SK-N-SH (cell line): ENCODE measurements around the gene KCNA5. TPM values are rescaled to one million over a fixed set of nuclear protein-coding genes. Genes with fewer than 3 reads are reported as not detected.

Experiments used
- CTCF ChIA-PET: fragments of 300-600, 350-600 bp; formaldehyde crosslinking; extraction: SDS; loops from one replicate; lab custom pipeline; 2021; lab: Yijun Ruan, JAX
- POLR2A ChIA-PET: fragments of 350-600 bp; sonication (Branson Sonifier 250); formaldehyde crosslinking; extraction: SDS; loops from one replicate; lab custom pipeline; 2020; ENCODE audit warnings: antibody characterized with exemption, inconsistent platforms; lab: Yijun Ruan, JAX
- DNase-seq: peaks from one replicate; pipeline ENCODE4 v3.0.0; 2012
- H2AFZ ChIP-seq: fragments of 200-600 bp; sonication (generic); 2 replicates; pipeline ENCODE4 v1.8.1; 2016; ENCODE audit warnings: antibody characterized with exemption, mild to moderate bottlenecking, low read depth
- H3F3A ChIP-seq: fragments of 200-600 bp; sonication (generic); replicated peaks from 2 replicates; pipeline ENCODE3; 2016; ENCODE audit warnings: antibody characterized with exemption, mild to moderate bottlenecking; ENCODE audit not compliant: insufficient read depth
- H3K27ac ChIP-seq, 2 experiments: fragments of 200-500 bp in 1 of 2; fragments of 200-600 bp in 1 of 2; sonication (Bioruptor generic) in 1 of 2; sonication (generic), shearing (Covaris generic) in 1 of 2; 2 replicates each; pipeline versions ENCODE4 v1.5.1 to v1.6.1; 2014 to 2016; ENCODE audit warnings: low read depth in 2 of 2, inconsistent platforms in 1 of 2, low read length in 1 of 2, mild to moderate bottlenecking in 1 of 2, mixed read lengths in 1 of 2
- H3K27me3 ChIP-seq: fragments of 200-600 bp; sonication (generic), shearing (Covaris generic); 2 replicates; pipeline ENCODE4 v1.6.1; 2016; ENCODE audit warnings: mixed run types; ENCODE audit not compliant: insufficient read depth
- H3K36me3 ChIP-seq, 2 experiments: fragments of 200-500 bp in 1 of 2; fragments of 200-600 bp in 1 of 2; sonication (Bioruptor generic) in 1 of 2; sonication (generic) in 1 of 2; replicated peaks in 1 of 2; 2 replicates each; pipeline versions ENCODE3 to v1.5.1; 2014 to 2016; ENCODE audit warnings: low read length in 1 of 2, mild to moderate bottlenecking in 1 of 2; ENCODE audit not compliant: insufficient read depth in 2 of 2, control insufficient read depth in 1 of 2
- H3K4me1 ChIP-seq, 2 experiments: fragments of 200-500 bp in 1 of 2; fragments of 200-600 bp in 1 of 2; sonication (Bioruptor generic) in 1 of 2; sonication (generic), shearing (Covaris generic) in 1 of 2; 2 replicates each; pipeline versions ENCODE4 v1.5.1 to v1.6.1; 2014 to 2016; ENCODE audit warnings: low read depth in 1 of 2, low read length in 1 of 2, mixed run types in 1 of 2; ENCODE audit not compliant: insufficient read depth in 2 of 2, control insufficient read depth in 1 of 2
- H3K4me2 ChIP-seq: fragments of 200-600 bp; sonication (generic), shearing (Covaris generic); 2 replicates; pipeline ENCODE4 v1.6.1; 2017; ENCODE audit warnings: mixed run types
- H3K4me3 ChIP-seq, 2 experiments: fragments of 200-500 bp in 1 of 2; fragments of 200-600 bp in 1 of 2; sonication (Bioruptor generic) in 1 of 2; sonication (generic), shearing (Covaris generic) in 1 of 2; 2 replicates each; pipeline versions ENCODE4 v1.5.1 to v1.8.1; 2014 to 2016; ENCODE audit warnings: low read depth in 2 of 2, inconsistent platforms in 1 of 2, low read length in 1 of 2, mild to moderate bottlenecking in 1 of 2, mixed read lengths in 1 of 2, moderate library complexity in 1 of 2
- H3K79me2 ChIP-seq: fragments of 200-600 bp; sonication (generic); 2 replicates; pipeline ENCODE4 v1.8.1; 2017; ENCODE audit warnings: mild to moderate bottlenecking; ENCODE audit not compliant: insufficient read depth
- H3K9ac ChIP-seq: fragments of 200-600 bp; sonication (generic); 2 replicates; pipeline ENCODE4 v1.6.1; 2017; ENCODE audit warnings: mixed run types
- H3K9me2 ChIP-seq: fragments of 200-600 bp; sonication (generic); 2 replicates; pipeline ENCODE4 v1.6.1; 2017; ENCODE audit warnings: mixed run types
- H3K9me3 ChIP-seq: fragments of 200-600 bp; sonication (generic); 2 replicates; pipeline ENCODE4 v1.6.1; 2017; ENCODE audit warnings: mixed run types, mild to moderate bottlenecking, moderate library complexity
- H4K20me1 ChIP-seq: fragments of 200-600 bp; sonication (generic); 2 replicates; pipeline ENCODE4 v1.6.1; 2017; ENCODE audit warnings: mild to moderate bottlenecking, mixed run types; ENCODE audit not compliant: insufficient read depth
- ELF1 ChIP-seq: IDR thresholded peaks from 2 replicates; pipeline ENCODE4 v1.4.0; 2012
- EZH2phosphoT487 ChIP-seq: fragments of 200-600 bp; sonication (generic); IDR thresholded peaks from 2 replicates; pipeline ENCODE4 v1.6.1; 2017; ENCODE audit warnings: low read depth, mixed run types, mild to moderate bottlenecking, antibody characterized with exemption, moderate library complexity, borderline replicate concordance
- FOSL2 ChIP-seq: IDR thresholded peaks from 2 replicates; pipeline ENCODE4 v1.4.0; 2012; ENCODE audit warnings: low read depth, mild to moderate bottlenecking, moderate library complexity, borderline replicate concordance
- FOXJ3 ChIP-seq: sonication (generic); formaldehyde crosslinking; IDR thresholded peaks from 2 replicates; pipeline ENCODE4 v1.5.1; 2020; ENCODE audit warnings: mild to moderate bottlenecking, missing genetic modification reagents
- FOXM1 ChIP-seq: IDR thresholded peaks from 2 replicates; pipeline ENCODE4 v1.4.0; 2012; ENCODE audit warnings: low read depth, mild to moderate bottlenecking
- GABPA ChIP-seq: IDR thresholded peaks from 2 replicates; pipeline ENCODE4 v1.4.0; 2012; ENCODE audit warnings: low read depth, mild to moderate bottlenecking
- JUND ChIP-seq: IDR thresholded peaks from 2 replicates; pipeline ENCODE4 v1.4.0; 2012
- MXI1 ChIP-seq: IDR thresholded peaks from 2 replicates; pipeline ENCODE4 v1.6.1; 2012; ENCODE audit warnings: mild to moderate bottlenecking, low read depth, low read length, improper control_type of control experiment
- RAD21 ChIP-seq: IDR thresholded peaks from 2 replicates; pipeline ENCODE4 v1.6.1; 2012; ENCODE audit warnings: mild to moderate bottlenecking, low read length
- RCOR1 ChIP-seq: fragments of 150-350 bp; IDR thresholded peaks from 2 replicates; pipeline ENCODE4 v1.6.1; 2017; ENCODE audit warnings: antibody characterized with exemption, low read length
- SIN3A ChIP-seq: IDR thresholded peaks from 2 replicates; pipeline ENCODE4 v1.6.1; 2012; ENCODE audit warnings: low read depth, mild to moderate bottlenecking, low read length, moderate library complexity, borderline replicate concordance
- SMC3 ChIP-seq: IDR thresholded peaks from 2 replicates; pipeline ENCODE4 v1.6.1; 2012; ENCODE audit warnings: low read depth, low read length, improper control_type of control experiment
- TAF1 ChIP-seq: IDR thresholded peaks from 2 replicates; pipeline ENCODE4 v1.6.1; 2012; ENCODE audit warnings: low read depth, mild to moderate bottlenecking, low read length, moderate library complexity, borderline replicate concordance
- TCF12 ChIP-seq: IDR thresholded peaks from 2 replicates; pipeline ENCODE4 v1.4.0; 2012
- TEAD4 ChIP-seq: IDR thresholded peaks from 2 replicates; pipeline ENCODE4 v1.4.0; 2012; ENCODE audit warnings: mild to moderate bottlenecking, borderline replicate concordance; ENCODE audit not compliant: insufficient read depth
- YY1 ChIP-seq: IDR thresholded peaks from 2 replicates; pipeline ENCODE4 v1.4.0; 2012; ENCODE audit warnings: low read depth, mild to moderate bottlenecking
- WGBS: methylation state at CpG from one replicate; pipeline ENCODE4 v1.1.6; 2017; ENCODE audit warnings: low lambda C conversion rate; 5-methylcytosine and 5-hydroxymethylcytosine counted together
- polyA plus RNA-seq, 3 experiments: library from polyadenylated mRNA; depleted of rRNA; stranded (reverse); fragments of >200 nt; gene quantifications; 2 replicates each; pipeline ENCODE4 v1.2.3, GENCODE V29; 2012
- TF ChIP-seq, protein P1 (sequence below): IDR thresholded peaks from 2 replicates; pipeline ENCODE4 v1.4.0; 2012; ENCODE audit warnings: low read depth, borderline replicate concordance
- TF ChIP-seq, protein P2 (sequence below): IDR thresholded peaks from 2 replicates; pipeline ENCODE4 v1.4.0; 2012; ENCODE audit warnings: low read depth
- TF ChIP-seq, protein P3 (sequence below): IDR thresholded peaks from 2 replicates; pipeline ENCODE4 v1.4.0; 2012; ENCODE audit warnings: low read depth, borderline replicate concordance

Gene KCNA5
- polyA plus RNA-seq, 1 of the 3 experiments (the other 2 are of a cell fraction): not detected

DNA sequence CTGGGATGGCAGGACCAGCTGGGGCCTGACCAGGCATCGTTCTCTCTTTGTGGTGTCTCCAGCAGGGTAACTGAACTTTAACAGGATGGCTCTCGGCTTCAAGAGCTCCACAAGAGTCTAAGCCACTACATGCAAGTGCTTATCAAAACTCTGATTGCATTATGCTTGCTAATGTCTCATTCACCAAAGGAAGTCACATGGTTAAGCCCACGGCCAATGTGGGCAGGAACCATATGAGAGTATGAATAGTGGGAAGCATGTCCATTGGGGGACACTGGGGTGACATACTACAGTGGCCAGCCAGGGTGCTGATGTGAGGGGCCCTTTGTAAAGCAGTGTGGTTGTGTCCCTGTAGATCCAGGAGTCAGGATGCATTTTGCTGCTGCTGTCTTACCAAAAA lies 35.0 kb upstream of the KCNA5 start (continued):
- TF ChIP-seq ELF1 (no peak), SIN3A (no peak), YY1 (no peak), TEAD4 (no peak), GABPA (no peak), FOSL2 (no peak), JUND (no peak), RCOR1 (no peak), SMC3 (no peak), RAD21 (no peak), FOXM1 (no peak), FOXJ3 (no peak), TCF12 (no peak)
- TF ChIP-seq, protein P1, sequence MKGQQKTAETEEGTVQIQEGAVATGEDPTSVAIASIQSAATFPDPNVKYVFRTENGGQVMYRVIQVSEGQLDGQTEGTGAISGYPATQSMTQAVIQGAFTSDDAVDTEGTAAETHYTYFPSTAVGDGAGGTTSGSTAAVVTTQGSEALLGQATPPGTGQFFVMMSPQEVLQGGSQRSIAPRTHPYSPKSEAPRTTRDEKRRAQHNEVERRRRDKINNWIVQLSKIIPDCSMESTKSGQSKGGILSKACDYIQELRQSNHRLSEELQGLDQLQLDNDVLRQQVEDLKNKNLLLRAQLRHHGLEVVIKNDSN: no peak
- TF ChIP-seq, protein P2, sequence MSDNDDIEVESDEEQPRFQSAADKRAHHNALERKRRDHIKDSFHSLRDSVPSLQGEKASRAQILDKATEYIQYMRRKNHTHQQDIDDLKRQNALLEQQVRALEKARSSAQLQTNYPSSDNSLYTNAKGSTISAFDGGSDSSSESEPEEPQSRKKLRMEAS: no peak
- TF ChIP-seq, all 33 proteins: peak for 0

DNA sequence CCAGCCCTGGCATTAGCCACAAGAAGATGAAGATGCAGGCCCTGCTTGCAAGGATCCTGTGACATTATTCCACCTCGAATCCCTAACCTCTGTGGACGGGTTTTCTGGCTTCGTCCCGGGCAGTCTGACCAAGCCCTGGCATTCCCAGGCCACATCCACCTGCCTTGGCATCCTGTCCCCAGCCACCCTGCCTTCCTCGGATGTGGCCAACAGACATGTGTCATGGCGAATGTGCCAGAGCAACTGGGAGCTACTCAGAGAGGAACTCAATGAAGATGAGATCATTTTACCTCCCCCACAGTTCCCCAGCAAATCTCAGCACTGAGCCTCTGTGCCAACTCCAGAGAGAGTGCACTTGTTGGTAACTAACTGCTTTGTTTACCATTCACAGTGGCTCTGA lies 33.5 kb upstream of the KCNA5 start:
- H3K36me3 ChIP-seq: no peaks in the 10 kb centered on the region
- no peaks in the 10 kb centered on the region for H3K9me3 ChIP-seq
- no peak for DNase-seq
- ChIA-PET POLR2A (no interaction called here), CTCF (no interaction called here)
- no peak for TF ChIP-seq FOXJ3
- no peak for TF ChIP-seq SMC3
- no peak for TF ChIP-seq FOSL2
- TF ChIP-seq MXI1: no peak
- no peak for TF ChIP-seq RAD21
- TF ChIP-seq YY1: no peak
- no peak for TF ChIP-seq RCOR1
- no peak for TF ChIP-seq EZH2phosphoT487
- no peak for TF ChIP-seq SIN3A
- TF ChIP-seq, protein P1: no peak
- TF ChIP-seq, protein P3, sequence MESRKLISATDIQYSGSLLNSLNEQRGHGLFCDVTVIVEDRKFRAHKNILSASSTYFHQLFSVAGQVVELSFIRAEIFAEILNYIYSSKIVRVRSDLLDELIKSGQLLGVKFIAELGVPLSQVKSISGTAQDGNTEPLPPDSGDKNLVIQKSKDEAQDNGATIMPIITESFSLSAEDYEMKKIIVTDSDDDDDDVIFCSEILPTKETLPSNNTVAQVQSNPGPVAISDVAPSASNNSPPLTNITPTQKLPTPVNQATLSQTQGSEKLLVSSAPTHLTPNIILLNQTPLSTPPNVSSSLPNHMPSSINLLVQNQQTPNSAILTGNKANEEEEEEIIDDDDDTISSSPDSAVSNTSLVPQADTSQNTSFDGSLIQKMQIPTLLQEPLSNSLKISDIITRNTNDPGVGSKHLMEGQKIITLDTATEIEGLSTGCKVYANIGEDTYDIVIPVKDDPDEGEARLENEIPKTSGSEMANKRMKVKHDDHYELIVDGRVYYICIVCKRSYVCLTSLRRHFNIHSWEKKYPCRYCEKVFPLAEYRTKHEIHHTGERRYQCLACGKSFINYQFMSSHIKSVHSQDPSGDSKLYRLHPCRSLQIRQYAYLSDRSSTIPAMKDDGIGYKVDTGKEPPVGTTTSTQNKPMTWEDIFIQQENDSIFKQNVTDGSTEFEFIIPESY: no peak
- no peak for TF ChIP-seq TAF1
- no peak overlapping the region for H2AFZ ChIP-seq
- H3K4me3 ChIP-seq: no peak overlapping the region
- H3K27ac ChIP-seq: no peak overlapping the region
- H3K9ac ChIP-seq: no peak overlapping the region
- H3F3A ChIP-seq: no peaks in the 10 kb centered on the region
- H4K20me1 ChIP-seq: no peaks in the 10 kb centered on the region
- peaks cover 84% of the 10 kb centered on the region for H3K27me3 ChIP-seq
- no peaks in the 10 kb centered on the region for H3K9me2 ChIP-seq
- no peaks in the 10 kb centered on the region for H3K79me2 ChIP-seq
- no peaks in the 10 kb centered on the region for H3K4me1 ChIP-seq
- no peak overlapping the region for H3K4me2 ChIP-seq
- WGBS: 0% methylated on average over 6 of the region's 6 CpGs
